ENCODE results near the gene NANP. TPM values are rescaled to one million over a fixed set of nuclear protein-coding genes. Genes with fewer than 3 reads are reported as not detected.
A peak's percentile ranks its signal among the peaks of the same experiment; 100 is the strongest.

NANP gene
- total and polyA plus RNA-seq, 2 donors (not counting 1 experiment from before 2014, with no cell fraction given), result 8.8 to 9.4 TPM

DNA sequence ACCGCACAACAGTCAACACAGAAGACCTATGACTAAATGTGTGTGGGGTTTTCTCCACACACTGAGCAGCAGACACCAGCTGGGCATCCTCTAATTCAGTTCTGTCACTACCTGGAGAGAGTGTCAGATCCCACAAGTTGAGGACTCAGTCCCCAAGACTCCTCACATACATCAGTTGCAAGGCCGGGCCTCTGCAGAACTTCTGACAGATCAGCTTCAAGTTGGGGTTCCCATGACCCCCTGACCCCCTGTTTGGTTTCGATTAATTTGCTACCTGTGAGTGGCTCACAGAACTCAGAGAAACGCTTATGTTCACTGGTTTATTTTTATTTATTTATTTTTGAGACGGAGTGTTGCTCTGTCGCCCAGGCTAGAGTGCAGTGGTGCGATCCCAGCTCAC lies 35.3 kb downstream of the NANP start:
- H3K4me1 ChIP-seq (ENCODE audit: control insufficient read depth, extremely low read depth, insufficient read depth, low read length), result peaks cover 3% of the 10 kb centered on the region
- H3K9me3 ChIP-seq (ENCODE audit: control insufficient read depth, insufficient read depth, low read depth, low read length), result no peaks in the 10 kb centered on the region
- no peaks in the 10 kb centered on the region for H3K79me2 ChIP-seq (ENCODE audit: control insufficient read depth, insufficient read depth, low read length)
- H3K36me3 ChIP-seq (ENCODE audit: control insufficient read depth, insufficient read depth, low read length), result no peaks in the 10 kb centered on the region
- no peak for TF ChIP-seq EZH2 (IDR thresholded peaks at IDR 0.05; ENCODE audit: low read length, missing control alignments)
- TF ChIP-seq, protein P1, sequence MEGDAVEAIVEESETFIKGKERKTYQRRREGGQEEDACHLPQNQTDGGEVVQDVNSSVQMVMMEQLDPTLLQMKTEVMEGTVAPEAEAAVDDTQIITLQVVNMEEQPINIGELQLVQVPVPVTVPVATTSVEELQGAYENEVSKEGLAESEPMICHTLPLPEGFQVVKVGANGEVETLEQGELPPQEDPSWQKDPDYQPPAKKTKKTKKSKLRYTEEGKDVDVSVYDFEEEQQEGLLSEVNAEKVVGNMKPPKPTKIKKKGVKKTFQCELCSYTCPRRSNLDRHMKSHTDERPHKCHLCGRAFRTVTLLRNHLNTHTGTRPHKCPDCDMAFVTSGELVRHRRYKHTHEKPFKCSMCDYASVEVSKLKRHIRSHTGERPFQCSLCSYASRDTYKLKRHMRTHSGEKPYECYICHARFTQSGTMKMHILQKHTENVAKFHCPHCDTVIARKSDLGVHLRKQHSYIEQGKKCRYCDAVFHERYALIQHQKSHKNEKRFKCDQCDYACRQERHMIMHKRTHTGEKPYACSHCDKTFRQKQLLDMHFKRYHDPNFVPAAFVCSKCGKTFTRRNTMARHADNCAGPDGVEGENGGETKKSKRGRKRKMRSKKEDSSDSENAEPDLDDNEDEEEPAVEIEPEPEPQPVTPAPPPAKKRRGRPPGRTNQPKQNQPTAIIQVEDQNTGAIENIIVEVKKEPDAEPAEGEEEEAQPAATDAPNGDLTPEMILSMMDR (conservative IDR thresholded peaks at IDR 0.05 in 1 of 2, IDR thresholded peaks at IDR 0.05 in 1 of 2; ENCODE audit: low read depth in 1 of 2, low read length in 2 of 2), result no peak
- no peaks in the 10 kb centered on the region for H3K27me3 ChIP-seq (ENCODE audit: control insufficient read depth, insufficient read depth, low read length)
- no peak overlapping the region for H3K27ac ChIP-seq (ENCODE audit: insufficient read depth, low read length)
- no peaks in the 10 kb centered on the region for H4K20me1 ChIP-seq (ENCODE audit: control insufficient read depth, extremely low read depth, insufficient read depth, low read length)
- no peak overlapping the region for H2AFZ ChIP-seq (ENCODE audit: low read length)
- H3K9ac ChIP-seq (ENCODE audit: insufficient read depth, low read length), result no peak overlapping the region
- no peak for DNase-seq (ENCODE audit: low read depth in 2 of 2)
- no peak overlapping the region for H3K4me2 ChIP-seq (ENCODE audit: extremely low read depth, insufficient read depth, low read length)
- H3K4me3 ChIP-seq (replicated peaks in 1 of 4; ENCODE audit: control extremely low read depth in 1 of 4, insufficient read depth in 1 of 4, low read depth in 3 of 4, low read length in 4 of 4), result no peak overlapping the region

DNA sequence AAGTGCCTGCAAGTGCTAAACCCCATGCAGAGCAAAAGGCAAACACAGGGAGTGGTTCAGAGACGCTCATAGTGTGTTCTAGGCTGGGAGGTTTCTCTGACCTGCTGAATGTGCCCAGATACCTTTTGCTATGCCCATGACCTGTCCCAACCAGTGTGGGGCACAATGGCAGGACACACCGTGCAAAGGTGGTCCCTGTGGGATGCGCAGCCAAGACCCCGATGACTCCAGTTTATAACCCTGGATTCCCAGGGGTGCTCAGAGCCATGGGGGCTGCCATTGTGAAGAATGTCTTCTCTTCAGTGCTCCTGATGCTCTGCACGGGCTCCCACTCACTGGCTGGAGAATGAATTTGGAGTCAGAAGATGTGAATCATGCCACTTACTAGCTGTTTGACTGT lies 36.3 kb downstream of the NANP start:
- Histone ChIP-seq H2AFZ (ENCODE audit: low read length) (no peak overlapping the region), H3K4me1 (ENCODE audit: control insufficient read depth, extremely low read depth, insufficient read depth, low read length) (peaks cover under 1% of the 10 kb centered on the region), H3K79me2 (ENCODE audit: control insufficient read depth, insufficient read depth, low read length) (no peaks in the 10 kb centered on the region), H3K9me3 (ENCODE audit: control insufficient read depth, insufficient read depth, low read depth, low read length) (no peaks in the 10 kb centered on the region), H3K27me3 (ENCODE audit: control insufficient read depth, insufficient read depth, low read length) (no peaks in the 10 kb centered on the region), H3K4me2 (ENCODE audit: extremely low read depth, insufficient read depth, low read length) (no peak overlapping the region), H3K27ac (ENCODE audit: insufficient read depth, low read length) (no peak overlapping the region), H4K20me1 (ENCODE audit: control insufficient read depth, extremely low read depth, insufficient read depth, low read length) (no peaks in the 10 kb centered on the region), H3K36me3 (ENCODE audit: control insufficient read depth, insufficient read depth, low read length) (no peaks in the 10 kb centered on the region), H3K9ac (ENCODE audit: insufficient read depth, low read length) (no peak overlapping the region), H3K4me3 (replicated peaks in 1 of 4; ENCODE audit: control extremely low read depth in 1 of 4, insufficient read depth in 1 of 4, low read depth in 3 of 4, low read length in 4 of 4) (no peak overlapping the region)
- DNase-seq (ENCODE audit: low read depth in 2 of 2), result no peak
- TF ChIP-seq, protein P1 (conservative IDR thresholded peaks at IDR 0.05 in 1 of 2, IDR thresholded peaks at IDR 0.05 in 1 of 2; ENCODE audit: low read depth in 1 of 2, low read length in 2 of 2), result no peak
- TF ChIP-seq EZH2 (IDR thresholded peaks at IDR 0.05; ENCODE audit: low read length, missing control alignments), result no peak

GRCh38 chr20:25586877-25587276 lies 36.9 kb downstream of the NANP start:
- H3K4me1 ChIP-seq (ENCODE audit: control insufficient read depth, extremely low read depth, insufficient read depth, low read length), result no peaks in the 10 kb centered on the region

More at GRCh38 chr20:25586877-25587276, 36.9 kb downstream of the NANP start:
- no peak overlapping the region for H3K9ac ChIP-seq (ENCODE audit: insufficient read depth, low read length)
- no peaks in the 10 kb centered on the region for H3K27me3 ChIP-seq (ENCODE audit: control insufficient read depth, insufficient read depth, low read length)
- DNase-seq (ENCODE audit: low read depth in 2 of 2), result peak in 1 of 2 donors; percentile 11
- TF ChIP-seq, protein P1 (conservative IDR thresholded peaks at IDR 0.05 in 1 of 2, IDR thresholded peaks at IDR 0.05 in 1 of 2; ENCODE audit: low read depth in 1 of 2, low read length in 2 of 2), result no peak
- no peak for TF ChIP-seq EZH2 (IDR thresholded peaks at IDR 0.05; ENCODE audit: low read length, missing control alignments)
- H3K9me3 ChIP-seq (ENCODE audit: control insufficient read depth, insufficient read depth, low read depth, low read length), result no peaks in the 10 kb centered on the region
- H2AFZ ChIP-seq (ENCODE audit: low read length), result no peak overlapping the region
- no peaks in the 10 kb centered on the region for H3K79me2 ChIP-seq (ENCODE audit: control insufficient read depth, insufficient read depth, low read length)
- no peak overlapping the region for H3K4me3 ChIP-seq (replicated peaks in 1 of 4; ENCODE audit: control extremely low read depth in 1 of 4, insufficient read depth in 1 of 4, low read depth in 3 of 4, low read length in 4 of 4)
- H4K20me1 ChIP-seq (ENCODE audit: control insufficient read depth, extremely low read depth, insufficient read depth, low read length), result no peaks in the 10 kb centered on the region
- no peak overlapping the region for H3K27ac ChIP-seq (ENCODE audit: insufficient read depth, low read length)
- H3K36me3 ChIP-seq (ENCODE audit: control insufficient read depth, insufficient read depth, low read length), result no peaks in the 10 kb centered on the region
- H3K4me2 ChIP-seq (ENCODE audit: extremely low read depth, insufficient read depth, low read length), result no peak overlapping the region
